Panc1 (cell line): ENCODE results near the gene SPEG. TPM values are rescaled to one million over a fixed set of nuclear protein-coding genes. Genes with fewer than 3 reads are reported as not detected.

Source experiments
- ATAC-seq: fragments of 200-7000 bp; cut with Tn5 transposase; 2 replicates; pipeline ENCODE4 v1.9.1; 2020; ENCODE audit warnings: mild to moderate bottlenecking, moderate library complexity
- BruUV-seq: library from RNA; stranded (reverse); fragments of 400-500 nt; replicated peaks from 2 replicates; lab custom pipeline; 2021; lab: Mats Ljungman, UMichigan
- CTCF ChIA-PET: fragments of 300-600 bp; sonication (Branson Sonifier 250); formaldehyde crosslinking; loops from one replicate; lab custom pipeline; 2022; ENCODE audit warnings: antibody characterized with exemption; lab: Charles Lee
- POLR2A ChIA-PET: fragments of 300-600 bp; sonication (Branson Sonifier 250); formaldehyde crosslinking; loops from one replicate; lab custom pipeline; 2022; ENCODE audit warnings: antibody characterized with exemption; lab: Charles Lee
- DNase-seq: peaks from one replicate; pipeline ENCODE4 v3.0.0-alpha.2; 2010; ENCODE audit warnings: low read depth, low spot score
- H3K27ac ChIP-seq: 2 replicates; pipeline ENCODE4 v1.5.1; 2011; ENCODE audit warnings: mild to moderate bottlenecking, low read length, inconsistent platforms
- H3K27me3 ChIP-seq: fragments of 200-500 bp; sonication (Bioruptor generic); 2 replicates; pipeline ENCODE4 v1.6.0; 2014; ENCODE audit warnings: low read length, inconsistent platforms; ENCODE audit not compliant: control insufficient read depth, insufficient read depth
- H3K36me3 ChIP-seq: fragments of 200-500 bp; sonication (Bioruptor generic); 2 replicates; pipeline ENCODE4 v1.5.1; 2014; ENCODE audit warnings: inconsistent platforms, mild to moderate bottlenecking, low read length, moderate library complexity; ENCODE audit not compliant: control insufficient read depth, insufficient read depth
- H3K4me1 ChIP-seq: 2 replicates; pipeline ENCODE4 v1.5.1; 2011; ENCODE audit warnings: inconsistent platforms, mild to moderate bottlenecking, low read length, moderate library complexity; ENCODE audit not compliant: control insufficient read depth, insufficient read depth
- H3K4me3 ChIP-seq, 2 experiments: 2 replicates each; pipeline ENCODE4 v1.5.1; 2011 to 2012; ENCODE audit warnings: low read depth in 2 of 2, low read length in 2 of 2, mild to moderate bottlenecking in 2 of 2, inconsistent platforms in 1 of 2, moderate library complexity in 1 of 2
- H3K9me3 ChIP-seq: fragments of 200-500 bp; sonication (Bioruptor generic); 2 replicates; pipeline ENCODE4 v1.5.1; 2014; ENCODE audit warnings: low read depth, mild to moderate bottlenecking, inconsistent platforms, low read length, moderate library complexity; ENCODE audit not compliant: control insufficient read depth, insufficient read depth
- CTCF ChIP-seq: fragments of 450-650 bp; IDR thresholded peaks from 2 replicates; pipeline ENCODE4 v1.5.1; 2017; ENCODE audit warnings: mild to moderate bottlenecking
- POLR2AphosphoS5 ChIP-seq: IDR thresholded peaks from 2 replicates; pipeline ENCODE4 v1.6.1; 2012; ENCODE audit warnings: mild to moderate bottlenecking, low read depth, low read length, moderate library complexity
- REST ChIP-seq, 2 experiments: IDR thresholded peaks; 2 replicates each; pipeline ENCODE4 v1.6.1; 2011 to 2012; ENCODE audit warnings: low read depth in 2 of 2, control low read depth in 1 of 2, low read length in 1 of 2, mild to moderate bottlenecking in 1 of 2, moderate library complexity in 1 of 2; ENCODE audit not compliant: insufficient read depth in 1 of 2
- SIN3A ChIP-seq: IDR thresholded peaks from 2 replicates; pipeline ENCODE4 v1.6.1; 2012; ENCODE audit warnings: low read depth, mild to moderate bottlenecking, low read length, moderate library complexity, borderline replicate concordance; ENCODE audit not compliant: insufficient read depth
- TCF7L2 ChIP-seq: IDR thresholded peaks from 2 replicates; pipeline ENCODE4 v1.6.1; 2011; ENCODE audit warnings: mild to moderate bottlenecking, low read depth, low read length, inconsistent platforms
- in situ Hi-C: cut with HindIII; loops from 2 replicates; pipeline ENCODE4 v1.10.0; 2016; ENCODE audit warnings: low sequenced_read_pairs, low pct_unique_long_range_greater_than_20kb
- intact Hi-C: fragments of 100-400 bp; cut with micrococcal nuclease; formaldehyde crosslinking; loops from one replicate; pipeline ENCODE4 v1.10.0; 2022; ENCODE audit not compliant: unreplicated experiment
- total RNA-seq: library from RNA; stranded (reverse); gene quantifications from one replicate; pipeline ENCODE4 v1.2.1, GENCODE V29; 2021; ENCODE audit not compliant: unreplicated experiment

SPEG gene
- total RNA-seq, 1 experiment from 2014 or later: 3.4 TPM

- CTCF ChIA-PET: interaction anchor here (0.6 to 1.6 kb wide), 6 partner anchors 10 to 180 kb away, joined by 3 to 9 read pairs (median 6); no protein-coding TSS in a partner anchor
- intact Hi-C loops: no loop called here
Measured at GRCh38 chr2:219429958-219430606, 4.6 kb upstream of the SPEG start.

More at GRCh38 chr2:219429958-219430606, 4.6 kb upstream of the SPEG start:
- H3K4me1 ChIP-seq: no peaks in the 10 kb centered on the region
- DNase-seq (no peak), ATAC-seq (no peak)
- no peak overlapping the region for H3K4me3 ChIP-seq
- H3K27me3 ChIP-seq: no peaks in the 10 kb centered on the region
- TF ChIP-seq TCF7L2 (no peak), SIN3A (no peak), REST (IDR thresholded peaks at IDR 0.05; ENCODE audit: insufficient read depth in 1 of 2, low read depth in 2 of 2, low read length in 1 of 2) (no peak), CTCF (no peak), POLR2AphosphoS5 (no peak)
- H3K36me3 ChIP-seq: no peaks in the 10 kb centered on the region
- no peaks in the 10 kb centered on the region for H3K9me3 ChIP-seq
- POLR2A ChIA-PET: interaction anchor here (0.5 to 0.6 kb wide), 2 partner anchors 25 to 172 kb away, joined by 3 to 5 read pairs; no protein-coding TSS in a partner anchor
- in situ Hi-C loops: no loop called here
- no TSS peak for BruUV-seq
- no peak overlapping the region for H3K27ac ChIP-seq
